ENCODE measurements around the gene LTB4R. TPM values are rescaled to one million over a fixed set of nuclear protein-coding genes. Genes with fewer than 3 reads are reported as not detected.

Gene LTB4R
- total and polyA plus RNA-seq, 9 of the 15 experiments (the other 6 are each of a cell fraction or from before 2014, with no cell fraction given) = 0.38 to 10.5 (median 2.8) TPM

- TF ChIP-seq NR2C2 (CRISPR knock-in tag; IDR thresholded peaks at IDR 0.05) (peak; percentile 90), NR2C2 (tag; IDR thresholded peaks at IDR 0.05) (peak; percentile 89), E2F3 (CRISPR knock-in tag; IDR thresholded peaks at IDR 0.05) (peak; percentile 59; the same call in 1 of the 2 replicates), MYC (IDR thresholded peaks at IDR 0.05; ENCODE audit: low read depth, low read length) (peak; percentile 86), MYC (CRISPR knock-in tag; IDR thresholded peaks at IDR 0.05; ENCODE audit: borderline replicate concordance, low read depth) (peak; percentile 43; the same call in 1 of the 2 replicates), ETV6 (IDR thresholded peaks at IDR 0.05; ENCODE audit: borderline replicate concordance in 1 of 2, low read depth in 2 of 2, low read length in 1 of 2) (no peak), ETV6 (CRISPR knock-in tag; IDR thresholded peaks at IDR 0.05; ENCODE audit: borderline replicate concordance) (0 out of 2 replicates have a peak, but pooled peaks have one; percentile 51), EP400 (IDR thresholded peaks at IDR 0.05) (peak; percentile 56), TEAD1 (CRISPR knock-in tag; IDR thresholded peaks at IDR 0.05) (0 out of 4 replicates have a peak, but pooled peaks of 1 of the 2 experiments have one; percentile 45), KLF6 (CRISPR knock-in tag; IDR thresholded peaks at IDR 0.05; ENCODE audit: borderline replicate concordance) (peak; percentile 18; the same call in 1 of the 2 replicates), KDM2B (CRISPR knock-in tag; IDR thresholded peaks at IDR 0.05) (no peak), MAFK (IDR thresholded peaks at IDR 0.05; ENCODE audit: low read length) (peak; percentile 34; the same call in 1 of the 2 replicates), SMAD4 (CRISPR knock-in tag; conservative IDR thresholded peaks at IDR 0.05) (peak; percentile 91), ERF (CRISPR knock-in tag; IDR thresholded peaks at IDR 0.05) (peak; percentile 86; the same call in 1 of the 2 replicates), ZNF311 (CRISPR knock-in tag; IDR thresholded peaks at IDR 0.05) (0 out of 2 replicates have a peak, but pooled peaks have one; percentile 38), USF2 (CRISPR knock-in tag; IDR thresholded peaks at IDR 0.05) (peak; percentile 61), ZNF134 (CRISPR knock-in tag; conservative IDR thresholded peaks at IDR 0.05) (peak; percentile 39; the same call in 1 of the 2 replicates), MCM2 (IDR thresholded peaks at IDR 0.05; ENCODE audit: low read depth) (no peak), NFE2 (IDR thresholded peaks at IDR 0.05; ENCODE audit: low read depth) (0 out of 2 replicates have a peak, but pooled peaks have one; percentile 15), MTA2 (IDR thresholded peaks at IDR 0.05; ENCODE audit: low read depth) (no peak), CC2D1A (IDR thresholded peaks at IDR 0.05) (no peak), POLR2B (IDR thresholded peaks at IDR 0.05; ENCODE audit: low read depth, partially characterized antibody) (peak; percentile 26), RBFOX2 (IDR thresholded peaks at IDR 0.05; ENCODE audit: low read depth, low read length) (peak; percentile 82), NR1H2 (CRISPR knock-in tag; IDR thresholded peaks at IDR 0.05) (0 out of 2 replicates have a peak, but pooled peaks have one; percentile 68), KLF16 (IDR thresholded peaks at IDR 0.05) (no peak), ELF1 (tag; IDR thresholded peaks at IDR 0.05) (peak; percentile 23; the same call in 1 of the 2 replicates), ZNF224 (CRISPR knock-in tag; IDR thresholded peaks at IDR 0.05) (0 out of 2 replicates have a peak, but pooled peaks have one; percentile 62), MNT (conservative IDR thresholded peaks at IDR 0.05) (peak; percentile 48 to 76; a peak in 3 of 4 replicates)
These were observed 4.7 kb downstream of the LTB4R start (continued) for GRCh38 chr14:24315807-24316596.

Data from K562 (cell line).